ENCODE measurements around the gene JAG2. TPM values are rescaled to one million over a fixed set of nuclear protein-coding genes. Genes with fewer than 3 reads are reported as not detected.

The JAG2 gene
- total RNA-seq, 1 donor from 2014 or later = 7.5 TPM

DNA sequence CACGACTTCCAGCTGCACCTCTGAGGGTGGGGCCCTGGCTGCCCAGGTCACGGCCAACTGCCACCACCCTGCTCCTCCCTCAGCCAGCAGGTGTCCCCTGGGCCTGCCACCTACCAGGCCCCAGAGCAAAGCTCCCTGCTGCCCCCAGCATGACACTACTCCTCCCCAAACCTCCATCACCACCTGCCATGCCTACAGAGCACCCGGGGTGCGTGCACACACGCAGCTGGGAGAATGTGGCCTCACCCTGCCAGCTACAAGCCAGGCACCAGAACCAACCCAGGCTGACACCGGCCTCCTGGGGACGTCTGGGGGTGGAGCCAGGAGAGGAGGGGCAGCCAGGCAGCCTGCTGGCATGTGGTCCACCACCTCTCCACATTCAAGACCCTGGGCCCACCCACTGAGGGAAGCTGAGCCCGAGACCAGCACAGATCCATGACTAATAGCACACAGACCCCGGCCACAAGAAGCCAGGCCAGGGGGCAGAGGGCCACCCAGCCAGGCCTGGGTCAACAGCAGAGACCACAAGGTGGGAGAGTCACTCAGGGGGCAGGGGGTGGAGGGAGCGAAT, 3.4 kb downstream of the JAG2 start:
- no peak overlapping the region for H3K4me3 Mint-ChIP-seq (ENCODE audit: unreplicated experiment)

DNA sequence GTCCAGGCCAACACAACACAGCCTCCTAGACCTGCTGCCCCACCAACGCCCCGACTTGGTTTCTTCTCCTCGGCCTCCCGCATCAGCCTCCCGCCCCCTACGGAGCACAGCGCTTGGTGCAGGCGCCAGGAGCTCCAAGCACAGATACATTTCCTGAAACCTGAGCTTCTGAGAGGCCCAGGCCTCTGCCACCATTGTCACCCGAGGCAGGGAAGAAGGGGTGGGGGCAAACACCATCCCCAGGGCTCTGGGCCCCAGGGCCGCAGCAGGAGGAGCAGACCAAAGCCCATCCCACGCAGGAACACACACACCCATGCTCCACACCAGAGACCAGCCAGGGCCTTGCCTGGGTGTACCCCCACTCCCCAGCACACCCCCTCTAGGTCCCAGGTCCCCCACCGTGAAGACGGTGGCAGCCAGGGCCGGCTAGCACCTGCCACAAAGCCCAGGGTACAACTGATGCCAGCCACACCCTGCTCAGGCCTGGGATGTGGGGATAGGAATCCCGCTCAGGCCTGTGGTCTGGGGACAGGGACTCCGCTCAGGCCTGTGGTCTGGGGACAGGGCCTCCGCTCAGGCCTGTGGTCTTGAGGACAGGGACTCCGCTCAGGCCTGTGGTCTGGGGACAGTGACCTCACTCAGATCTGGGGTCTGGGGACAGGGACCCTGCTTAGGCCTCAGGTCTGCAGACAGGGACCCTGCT, 5.4 kb downstream of the JAG2 start:
- H3K9me3 Mint-ChIP-seq (ENCODE audit: unreplicated experiment) = no peaks in the 10 kb centered on the region
- DNase-seq (ENCODE audit: extremely low spot score, unreplicated experiment) = no peak
- H3K4me1 Mint-ChIP-seq (ENCODE audit: unreplicated experiment) = peaks cover 2% of the 10 kb centered on the region
- H3K27ac Mint-ChIP-seq (ENCODE audit: unreplicated experiment) = no peak overlapping the region
- peaks cover 2% of the 10 kb centered on the region for H3K27me3 Mint-ChIP-seq (ENCODE audit: unreplicated experiment)
- H3K36me3 Mint-ChIP-seq (ENCODE audit: unreplicated experiment) = no peaks in the 10 kb centered on the region
- no peak overlapping the region for H3K4me3 Mint-ChIP-seq (ENCODE audit: unreplicated experiment)
- TF ChIP-seq CTCF (IDR thresholded peaks at IDR 0.05) = no peak

More for the DNA sequence above, 3.4 kb downstream of the JAG2 start:
- Mint-ChIP-seq H3K27ac (ENCODE audit: unreplicated experiment) (no peak overlapping the region), H3K27me3 (ENCODE audit: unreplicated experiment) (peaks cover 11% of the 10 kb centered on the region), H3K4me1 (ENCODE audit: unreplicated experiment) (peaks cover 10% of the 10 kb centered on the region), H3K9me3 (ENCODE audit: unreplicated experiment) (no peaks in the 10 kb centered on the region), H3K36me3 (ENCODE audit: unreplicated experiment) (no peaks in the 10 kb centered on the region)
- no peak for DNase-seq (ENCODE audit: extremely low spot score, unreplicated experiment)
- TF ChIP-seq CTCF (IDR thresholded peaks at IDR 0.05) = no peak

DNA sequence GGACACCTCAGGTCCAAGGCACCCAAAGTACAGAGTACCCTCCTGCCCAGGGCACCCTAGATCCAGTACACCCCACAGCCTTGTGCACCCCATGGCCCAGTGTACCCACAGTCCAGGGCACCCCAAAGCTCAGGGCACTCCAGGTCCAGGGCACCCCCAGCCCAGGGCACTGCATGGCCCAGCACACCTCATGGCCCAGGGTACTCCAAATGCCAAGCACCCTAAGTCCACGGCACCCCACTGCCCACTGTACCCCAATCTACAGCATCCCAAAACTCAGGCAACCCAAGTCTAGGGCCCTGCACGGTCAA, 6.0 kb downstream of the JAG2 start:
- peaks cover 2% of the 10 kb centered on the region for H3K27me3 Mint-ChIP-seq (ENCODE audit: unreplicated experiment)
- no peak overlapping the region for H3K4me3 Mint-ChIP-seq (ENCODE audit: unreplicated experiment)
- TF ChIP-seq CTCF (IDR thresholded peaks at IDR 0.05) = no peak
- H3K4me1 Mint-ChIP-seq (ENCODE audit: unreplicated experiment) = peaks cover 2% of the 10 kb centered on the region
- DNase-seq (ENCODE audit: extremely low spot score, unreplicated experiment) = no peak
- H3K9me3 Mint-ChIP-seq (ENCODE audit: unreplicated experiment) = no peaks in the 10 kb centered on the region
- no peaks in the 10 kb centered on the region for H3K36me3 Mint-ChIP-seq (ENCODE audit: unreplicated experiment)
- no peak overlapping the region for H3K27ac Mint-ChIP-seq (ENCODE audit: unreplicated experiment)

DNA sequence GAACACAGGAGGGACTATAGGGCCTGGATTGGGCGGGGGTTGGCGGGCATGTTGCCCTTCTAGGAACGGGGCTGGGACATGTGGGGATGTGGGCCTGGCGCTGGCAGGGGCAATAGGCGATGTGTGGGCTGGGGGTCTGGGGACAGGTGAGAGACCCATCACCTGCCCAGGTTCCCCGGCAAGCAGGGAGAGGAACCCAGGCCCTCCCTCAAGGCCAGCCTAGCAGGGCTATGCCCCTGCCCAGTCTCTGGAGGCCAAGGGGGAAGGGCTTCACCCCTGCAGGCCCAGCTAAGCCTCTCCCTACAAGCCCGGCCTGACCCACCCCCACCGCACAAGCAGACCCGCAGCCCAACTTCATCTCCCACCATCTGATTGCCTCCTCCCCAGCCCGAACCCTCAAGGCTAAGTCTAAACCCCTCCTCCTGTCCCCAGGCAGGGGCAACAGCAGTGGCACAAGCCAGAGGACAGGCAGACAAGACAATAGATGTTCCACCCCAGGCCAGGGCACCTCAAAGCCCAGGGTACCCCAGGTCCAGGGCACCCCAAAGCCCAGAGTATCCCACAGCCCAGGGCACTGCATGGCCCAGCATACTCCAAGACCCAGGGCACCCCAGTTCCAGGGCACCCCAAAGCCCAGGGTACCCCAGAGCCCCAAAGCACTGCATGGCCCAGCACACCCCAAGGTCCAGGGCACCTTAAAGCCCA, 6.5 kb downstream of the JAG2 start:
- no peak for DNase-seq (ENCODE audit: extremely low spot score, unreplicated experiment)
- no peak overlapping the region for H3K27ac Mint-ChIP-seq (ENCODE audit: unreplicated experiment)
- H3K4me3 Mint-ChIP-seq (ENCODE audit: unreplicated experiment) = no peak overlapping the region
- H3K36me3 Mint-ChIP-seq (ENCODE audit: unreplicated experiment) = no peaks in the 10 kb centered on the region
- TF ChIP-seq CTCF (IDR thresholded peaks at IDR 0.05) = no peak
- no peaks in the 10 kb centered on the region for H3K9me3 Mint-ChIP-seq (ENCODE audit: unreplicated experiment)
- H3K4me1 Mint-ChIP-seq (ENCODE audit: unreplicated experiment) = peaks cover 2% of the 10 kb centered on the region
- peaks cover 5% of the 10 kb centered on the region for H3K27me3 Mint-ChIP-seq (ENCODE audit: unreplicated experiment)

GRCh38 chr14:105161309-105161708, 7.3 kb downstream of the JAG2 start:
- DNase-seq (ENCODE audit: extremely low spot score, unreplicated experiment) = no peak
- TF ChIP-seq CTCF (IDR thresholded peaks at IDR 0.05) = no peak
- Mint-ChIP-seq H3K4me3 (ENCODE audit: unreplicated experiment) (no peak overlapping the region), H3K27me3 (ENCODE audit: unreplicated experiment) (peaks cover 3% of the 10 kb centered on the region), H3K27ac (ENCODE audit: unreplicated experiment) (no peak overlapping the region), H3K9me3 (ENCODE audit: unreplicated experiment) (no peaks in the 10 kb centered on the region), H3K4me1 (ENCODE audit: unreplicated experiment) (no peaks in the 10 kb centered on the region), H3K36me3 (ENCODE audit: unreplicated experiment) (no peaks in the 10 kb centered on the region)

Data from osteocyte (in vitro differentiated cells).